GM20431 (cell line): ENCODE results near the gene CCDC3.

Experiments
- in situ Hi-C: fragments of 300-500 bp; cut with MseI, MboI; formaldehyde crosslinking; loops from one replicate; pipeline ENCODE4 v1.15.0; 2020; ENCODE audit warnings: low sequenced_read_pairs; ENCODE audit not compliant: unreplicated experiment

Gene CCDC3

DNA sequence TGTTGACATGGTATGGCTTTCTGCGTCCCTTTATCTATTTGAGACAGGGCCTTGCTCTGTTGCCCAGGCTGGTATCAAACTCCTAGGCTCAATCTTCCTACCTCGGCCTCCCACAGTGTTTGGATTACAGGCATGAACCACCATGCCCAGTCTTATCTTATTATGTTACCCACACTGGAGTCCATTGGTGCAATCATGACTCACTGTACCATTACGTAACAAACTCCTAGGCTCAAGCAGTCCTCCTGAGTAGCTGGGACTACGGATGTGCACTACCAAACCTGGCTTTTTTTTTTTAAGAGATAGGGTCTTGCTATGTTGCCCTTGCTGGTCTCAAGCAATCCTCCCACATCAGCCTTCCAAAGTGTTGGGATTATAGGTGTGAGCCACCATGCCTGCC, 66.7 kb downstream of the CCDC3 start:
- in situ Hi-C loops, result no loop called here

DNA sequence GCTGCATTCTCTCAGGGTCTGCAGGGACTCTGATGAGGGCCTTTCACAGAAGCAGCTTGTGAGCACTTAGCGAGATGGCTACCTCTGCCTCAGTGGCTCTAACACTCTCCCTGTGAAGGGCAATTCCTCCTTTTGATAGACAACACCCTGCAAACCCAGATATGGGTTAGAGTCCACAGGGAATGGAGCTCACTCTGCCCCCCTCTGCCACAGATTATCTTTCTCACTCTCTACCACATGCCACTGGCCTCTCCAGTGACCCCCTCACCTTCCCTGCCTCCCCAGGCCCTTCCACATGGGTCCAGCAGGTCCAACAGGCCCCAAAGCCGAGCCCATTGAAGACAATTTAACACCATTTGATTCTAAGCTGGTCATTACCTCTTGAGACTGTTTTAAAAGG, 72.1 kb downstream of the CCDC3 start:
- in situ Hi-C loops, result no loop called here

GRCh38 chr10:12928571-12928970, 72.9 kb downstream of the CCDC3 start:
- in situ Hi-C loops, result no loop called here

GRCh38 chr10:12927896-12928295, 73.6 kb downstream of the CCDC3 start:
- in situ Hi-C loops, result no loop called here

DNA sequence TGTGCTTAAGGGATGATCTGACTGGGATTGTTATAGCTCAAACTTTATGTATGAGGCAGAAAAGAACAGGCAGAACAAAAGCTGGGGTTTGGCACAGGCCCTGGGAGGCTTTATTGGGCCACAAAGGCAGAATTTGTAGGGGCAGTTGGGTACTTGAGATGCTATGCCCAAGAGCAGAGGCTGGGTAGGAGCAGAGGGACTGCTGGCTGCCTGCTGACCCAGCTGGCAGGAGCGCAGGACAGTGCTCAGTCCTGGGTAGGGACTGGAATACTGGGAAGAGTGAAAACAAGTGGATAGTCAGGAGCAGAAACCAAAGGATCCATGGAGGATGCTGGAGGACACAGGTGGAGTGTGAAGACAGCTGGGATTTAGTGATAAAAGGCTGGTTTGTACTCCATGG, 75.7 kb downstream of the CCDC3 start:
- in situ Hi-C loops, result no loop called here

GRCh38 chr10:12924911-12925310, 76.6 kb downstream of the CCDC3 start:
- in situ Hi-C loops, result no loop called here

DNA sequence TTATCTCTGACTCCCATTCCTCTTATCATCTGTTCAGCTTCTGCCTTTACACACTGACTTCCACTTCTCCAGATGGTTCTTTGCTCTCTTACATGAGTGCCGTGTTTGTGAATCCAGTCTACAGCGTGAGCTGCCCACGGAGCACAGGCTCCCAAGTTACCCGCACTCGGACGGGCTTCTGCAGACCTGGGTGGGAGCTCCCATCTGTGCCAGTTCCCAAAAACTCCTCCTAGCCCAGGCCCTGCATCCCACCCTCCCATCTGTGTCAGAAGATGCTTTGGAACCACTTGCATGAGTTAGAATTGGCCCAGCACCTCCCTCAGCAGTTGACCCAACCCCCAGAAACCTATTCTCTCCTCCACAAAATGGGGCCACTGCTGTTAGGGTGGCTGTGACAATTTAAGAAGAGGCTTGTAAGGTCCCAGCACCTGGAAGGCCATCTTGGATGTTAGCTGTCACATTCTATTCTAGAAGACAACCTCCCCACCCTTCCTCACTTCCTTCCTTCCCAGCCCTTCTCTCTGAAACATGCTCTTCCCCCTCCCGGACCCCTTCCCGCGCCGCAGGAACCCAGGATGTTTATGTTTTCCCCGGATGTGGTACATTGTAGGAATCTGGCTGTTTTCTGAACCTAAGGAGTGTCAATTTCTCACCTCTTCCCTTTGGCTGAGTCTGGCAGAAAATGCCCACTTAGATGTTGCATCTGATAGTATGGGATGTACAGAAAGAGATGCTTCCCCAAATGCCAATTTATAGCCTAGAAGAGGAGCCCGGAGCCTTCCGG, 79.2 kb downstream of the CCDC3 start:
- in situ Hi-C loops, result no loop called here

DNA sequence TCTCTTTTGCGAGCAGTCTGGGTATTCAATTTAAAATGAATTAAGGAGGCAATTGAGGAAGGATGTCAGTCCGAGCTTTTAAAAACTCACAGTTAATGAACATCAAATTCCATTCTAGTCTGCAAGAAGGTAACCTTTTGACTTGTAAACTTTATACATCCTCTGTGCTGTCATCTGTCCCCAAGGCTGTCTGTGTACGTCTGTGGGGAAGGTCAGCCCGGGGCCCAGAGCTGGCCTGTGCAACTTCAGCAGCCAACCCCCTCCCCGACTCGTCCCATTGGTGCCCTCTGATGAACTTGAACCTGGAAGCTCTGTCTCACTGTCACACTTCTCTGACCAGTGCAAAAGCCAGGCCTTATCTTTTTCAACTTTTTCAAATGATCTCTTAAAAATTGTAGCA, 80.3 kb downstream of the CCDC3 start:
- in situ Hi-C loops, result no loop called here

GRCh38 chr10:12919574-12919973, 81.9 kb downstream of the CCDC3 start:
- in situ Hi-C loops, result no loop called here

GRCh38 chr10:12916587-12916986, 84.9 kb downstream of the CCDC3 start:
- in situ Hi-C loops, result no loop called here

DNA sequence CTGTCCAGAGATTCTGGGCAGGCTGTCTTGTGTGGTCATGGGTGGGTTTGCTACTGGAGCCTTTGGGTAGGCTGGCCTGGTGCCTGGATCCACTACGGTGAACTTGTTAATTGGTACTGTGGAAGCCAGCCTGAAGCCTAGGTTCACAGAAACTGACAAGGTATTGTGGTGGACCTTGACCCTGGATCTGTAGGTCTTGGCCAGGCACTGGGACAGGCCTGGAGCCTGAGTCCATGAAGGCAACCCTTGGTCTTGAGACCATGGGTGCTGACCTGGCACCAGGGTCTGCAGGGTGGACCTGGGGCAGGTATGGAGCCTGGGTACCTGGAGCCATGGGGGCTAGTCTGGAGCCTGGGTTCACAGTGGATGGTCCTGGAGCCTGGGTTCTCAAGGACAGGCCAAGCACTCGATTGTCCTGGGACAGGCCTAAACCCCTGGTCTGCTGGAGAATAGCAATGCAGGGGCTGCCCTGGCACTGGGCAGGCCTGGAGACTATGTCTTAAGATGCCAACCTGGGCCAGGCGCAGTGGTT, 85.8 kb downstream of the CCDC3 start:
- in situ Hi-C loops, result no loop called here

- in situ Hi-C loops, result no loop called here
These were observed 87.4 kb downstream of the CCDC3 start for GRCh38 chr10:12914111-12914510.

- in situ Hi-C loops, result no loop called here
These were observed 89.7 kb downstream of the CCDC3 start for GRCh38 chr10:12911795-12912194.

DNA sequence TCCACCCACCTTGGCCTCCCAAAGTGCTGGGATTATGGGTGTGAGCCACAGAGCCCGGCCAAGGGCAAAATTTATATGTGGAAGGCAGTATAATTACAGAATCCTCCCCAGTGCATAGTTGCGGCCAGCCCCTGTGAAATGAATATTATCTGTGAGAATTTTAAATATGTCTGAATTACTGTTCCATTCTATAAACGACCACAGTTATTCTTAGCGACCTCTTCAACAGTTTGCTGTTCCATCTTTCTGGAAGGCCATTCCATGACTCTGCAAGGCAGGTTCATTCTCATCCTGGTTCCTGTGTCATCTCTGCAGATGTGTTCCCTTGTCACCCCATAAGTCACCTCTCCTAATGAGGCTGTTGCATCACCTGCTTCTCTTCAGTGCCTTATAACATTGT, 90.7 kb downstream of the CCDC3 start:
- in situ Hi-C loops, result no loop called here

DNA sequence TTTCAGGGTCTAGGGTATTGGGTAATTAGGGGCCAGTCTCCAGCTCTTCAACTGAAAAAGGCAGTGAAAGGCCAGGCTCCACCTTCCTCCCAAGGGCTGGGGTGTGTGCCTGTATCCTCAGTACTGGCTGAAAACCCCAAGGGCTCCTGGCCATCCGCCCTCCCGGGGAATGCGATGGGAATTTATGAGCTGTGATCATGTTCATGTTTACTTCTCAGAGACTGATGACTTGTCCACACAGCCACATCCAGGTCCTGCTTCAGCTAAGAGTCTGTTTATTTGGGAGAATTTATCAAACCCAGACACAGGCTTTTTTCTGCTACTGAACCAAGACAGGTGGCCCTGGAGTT, 91.7 kb downstream of the CCDC3 start:
- in situ Hi-C loops, result loop anchor here (10.0 kb wide), 1 partner anchor 655 kb away; no protein-coding TSS in a partner anchor

DNA sequence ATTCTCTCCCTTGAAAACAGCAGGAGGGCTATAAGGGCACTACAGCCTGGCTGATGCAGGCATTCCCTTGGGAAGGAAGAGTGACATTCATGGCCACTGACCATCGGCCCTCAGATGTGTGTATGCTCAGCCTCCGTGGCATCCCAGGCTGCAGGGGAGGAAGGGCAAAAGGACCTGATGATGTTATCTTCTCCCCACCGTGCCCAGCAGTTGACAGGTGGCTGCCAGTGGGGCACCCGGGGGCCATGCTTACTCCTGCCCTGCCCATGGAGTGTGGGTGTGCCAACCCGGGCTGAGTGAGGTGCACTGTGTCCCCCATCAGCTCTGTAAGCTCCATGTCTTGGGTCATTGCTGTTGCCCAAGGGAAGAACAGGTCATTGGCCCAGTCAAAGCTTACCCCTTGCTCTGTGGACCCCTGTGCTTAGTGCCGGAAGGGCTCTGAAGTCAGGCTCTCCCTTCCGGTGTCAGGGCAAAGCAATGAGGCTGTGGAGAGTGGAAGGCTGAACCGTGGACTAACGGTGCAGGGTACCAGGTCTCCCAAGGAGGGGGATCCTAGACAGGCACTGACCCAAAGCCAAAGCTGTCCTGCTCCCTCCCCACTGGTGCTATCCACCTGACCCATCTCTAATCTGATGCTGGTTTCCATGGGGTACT, 92.2 kb downstream of the CCDC3 start:
- in situ Hi-C loops, result loop anchor here (10.0 kb wide), 1 partner anchor 655 kb away; no protein-coding TSS in a partner anchor

DNA sequence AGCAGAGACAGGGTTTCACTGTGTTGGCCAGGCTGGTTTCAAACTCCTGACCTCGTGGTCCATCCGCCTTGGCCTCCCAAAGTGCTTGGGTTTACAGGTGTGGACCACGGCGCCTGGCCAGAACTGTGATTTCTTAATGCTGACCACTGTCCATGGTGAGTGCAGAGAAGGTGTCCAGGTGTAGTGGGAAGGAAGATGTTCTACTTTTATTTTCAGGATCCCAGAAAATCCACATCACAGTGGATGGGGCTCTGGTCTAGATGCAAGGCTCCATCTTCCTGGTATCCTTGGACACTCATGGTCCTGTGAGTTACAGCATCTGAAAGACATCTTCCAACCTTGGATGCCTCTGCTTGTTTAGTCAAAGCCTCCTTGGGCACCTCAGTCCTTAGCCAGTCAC, 92.7 kb downstream of the CCDC3 start:
- in situ Hi-C loops, result loop anchor here (10.0 kb wide), 1 partner anchor 654 kb away; no protein-coding TSS in a partner anchor

- in situ Hi-C loops, result loop anchor here (10.0 kb wide), 1 partner anchor 653 kb away; no protein-coding TSS in a partner anchor
These were observed 93.9 kb downstream of the CCDC3 start for GRCh38 chr10:12907656-12908055.

GRCh38 chr10:12906051-12906541, 95.4 kb downstream of the CCDC3 start:
- in situ Hi-C loops, result loop anchor here (10.0 kb wide), 1 partner anchor 651 kb away; no protein-coding TSS in a partner anchor

GRCh38 chr10:12905067-12905466, 96.4 kb downstream of the CCDC3 start:
- in situ Hi-C loops, result loop anchor here (10.0 kb wide), 1 partner anchor 650 kb away; no protein-coding TSS in a partner anchor

DNA sequence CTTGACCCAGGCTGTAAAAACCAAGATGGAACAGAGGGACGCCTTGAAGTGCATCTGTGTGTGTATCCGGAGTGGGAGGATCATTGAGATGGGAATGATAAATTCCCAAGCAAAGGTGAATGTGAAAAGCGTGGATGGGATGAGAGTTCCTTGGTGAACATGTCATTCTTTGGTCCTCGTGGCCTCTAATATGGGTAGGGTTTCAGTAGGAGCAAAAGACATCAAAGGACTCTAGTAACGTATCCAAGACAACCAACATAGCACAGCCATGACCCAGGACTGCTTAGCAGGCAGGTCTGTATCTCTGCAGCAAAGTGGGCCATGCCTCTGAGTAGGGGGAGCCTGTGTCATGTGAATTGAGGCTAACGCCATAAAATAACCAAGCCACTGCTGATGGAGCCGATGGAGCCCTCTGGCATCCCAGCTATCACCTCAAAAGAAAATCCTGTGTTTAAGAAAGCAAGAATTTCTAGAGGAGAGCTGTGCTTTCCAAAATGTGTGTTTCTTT, 98.6 kb downstream of the CCDC3 start:
- in situ Hi-C loops, result loop anchor here (10.0 kb wide), 1 partner anchor 648 kb away; no protein-coding TSS in a partner anchor
